ENCODE measurements around the gene NRAS.

- TF ChIP-seq CTCF (IDR thresholded peaks at IDR 0.05; ENCODE audit: insufficient read depth, low read length, poor library complexity, severe bottlenecking) (no peak), EZH2phosphoT487 (conservative IDR thresholded peaks at IDR 0.05; ENCODE audit: low read length) (no peak)
These were observed 6.9 kb upstream of the NRAS start for GRCh38 chr1:114723457-114723856.

Measured in SU-DHL-6 (cell line).